Measurements from ENCODE around the gene CNDP1. TPM values are rescaled to one million over a fixed set of nuclear protein-coding genes. Genes with fewer than 3 reads are reported as not detected.
A peak's percentile ranks its signal among the peaks of the same experiment; 100 is the strongest.

The CNDP1 gene
- total RNA-seq, 1 experiment from 2014 or later: not detected

DNA sequence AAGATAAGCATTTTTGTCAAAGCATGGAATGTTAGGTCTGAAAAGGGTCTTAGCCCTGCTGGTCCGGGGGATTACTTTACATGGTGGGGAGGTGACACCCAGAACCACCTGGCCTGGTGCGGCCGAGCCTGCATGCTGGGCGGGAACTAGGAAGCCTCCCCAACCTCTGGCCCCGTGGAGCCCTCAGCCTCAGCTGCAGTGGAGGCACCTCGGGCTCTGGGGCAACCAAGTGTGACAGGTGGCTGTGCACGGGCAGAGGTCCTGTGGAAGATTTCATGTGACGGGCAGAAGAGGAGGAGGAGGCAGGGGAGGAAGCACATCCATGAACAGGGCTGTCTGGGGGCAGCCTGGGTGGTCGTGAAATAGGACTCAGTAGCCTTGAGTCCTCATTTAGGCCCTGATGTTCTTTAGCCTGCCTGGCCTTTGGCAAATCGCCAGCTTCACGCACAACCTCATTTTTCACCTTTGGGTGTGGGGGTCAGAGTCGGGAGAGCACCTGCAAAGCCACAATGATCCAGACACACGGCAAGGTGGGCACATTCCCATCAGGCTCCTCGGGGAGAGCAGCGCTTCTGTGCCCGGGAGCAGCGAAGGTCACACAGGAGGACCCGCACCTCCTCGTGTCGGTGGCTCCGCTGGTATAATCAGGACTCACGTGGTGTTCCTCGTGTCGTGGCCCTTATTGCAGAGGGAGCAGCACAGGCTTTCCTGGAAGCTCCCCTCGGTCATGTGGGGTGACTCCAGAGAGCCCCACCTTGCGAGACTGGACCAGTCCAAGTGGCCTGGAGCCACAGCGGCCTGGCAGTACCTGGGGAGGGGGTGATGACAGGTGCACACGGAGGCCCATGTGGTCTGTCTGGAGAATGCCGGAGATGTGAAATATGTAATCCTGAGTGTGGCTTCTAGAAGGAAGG is 24.2 kb upstream of the CNDP1 start:
- no TSS peak for BruUV-seq (replicated peaks)
- Mint-ChIP-seq H3K4me1 (ENCODE audit: insufficient read depth, unreplicated experiment) (no peaks in the 10 kb centered on the region), H3K4me3 (ENCODE audit: unreplicated experiment) (no peak overlapping the region), H3K27me3 (ENCODE audit: insufficient read depth, unreplicated experiment) (no peaks in the 10 kb centered on the region), H3K9me3 (ENCODE audit: unreplicated experiment) (no peaks in the 10 kb centered on the region), H3K36me3 (ENCODE audit: insufficient read depth, unreplicated experiment) (peaks cover 85% of the 10 kb centered on the region), H3K27ac (ENCODE audit: low read depth, unreplicated experiment) (no peak overlapping the region)
- ChIA-PET CTCF (interaction anchor here (1.1 kb wide), 1 partner anchor 38 kb away, joined by 3 read pairs; no protein-coding TSS in a partner anchor), POLR2A (interaction anchor here (0.6 kb wide), 1 partner anchor 436 kb away, joined by 4 read pairs; no protein-coding TSS in a partner anchor)
- intact Hi-C loops (cut with micrococcal nuclease): no loop called here
- TF ChIP-seq CTCF (IDR thresholded peaks at IDR 0.05; ENCODE audit: unreplicated experiment): no peak
- DNase-seq (ENCODE audit: unreplicated experiment): no peak

DNA sequence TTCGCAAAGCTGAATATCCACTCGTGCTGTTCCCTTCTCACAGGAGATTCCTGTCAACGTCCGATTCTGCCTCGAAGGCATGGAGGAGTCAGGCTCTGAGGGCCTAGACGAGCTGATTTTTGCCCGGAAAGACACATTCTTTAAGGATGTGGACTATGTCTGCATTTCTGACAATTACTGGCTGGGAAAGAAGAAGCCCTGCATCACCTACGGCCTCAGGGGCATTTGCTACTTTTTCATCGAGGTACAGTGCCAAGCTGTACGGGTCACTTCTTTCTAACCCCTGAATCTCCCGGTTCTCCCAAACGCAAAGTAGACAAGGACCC is 23.6 kb upstream of the CNDP1 start:
- H3K27me3 Mint-ChIP-seq (ENCODE audit: insufficient read depth, unreplicated experiment): no peaks in the 10 kb centered on the region
- no peaks in the 10 kb centered on the region for H3K4me1 Mint-ChIP-seq (ENCODE audit: insufficient read depth, unreplicated experiment)
- no peak for DNase-seq (ENCODE audit: unreplicated experiment)
- no peaks in the 10 kb centered on the region for H3K9me3 Mint-ChIP-seq (ENCODE audit: unreplicated experiment)
- no TSS peak for BruUV-seq (replicated peaks)
- peaks cover 85% of the 10 kb centered on the region for H3K36me3 Mint-ChIP-seq (ENCODE audit: insufficient read depth, unreplicated experiment)
- ChIA-PET CTCF (interaction anchor here (0.6 kb wide), 1 partner anchor 112 kb away, joined by 3 read pairs; no protein-coding TSS in a partner anchor), POLR2A (no interaction called here)
- intact Hi-C loops (cut with micrococcal nuclease): no loop called here
- no peak overlapping the region for H3K4me3 Mint-ChIP-seq (ENCODE audit: unreplicated experiment)
- no peak for TF ChIP-seq CTCF (IDR thresholded peaks at IDR 0.05; ENCODE audit: unreplicated experiment)
- H3K27ac Mint-ChIP-seq (ENCODE audit: low read depth, unreplicated experiment): no peak overlapping the region

- ChIA-PET POLR2A (no interaction called here), CTCF (interaction anchor here (0.7 kb wide), 1 partner anchor 158 kb away, joined by 3 read pairs; no protein-coding TSS in a partner anchor)
- H3K27me3 Mint-ChIP-seq (ENCODE audit: insufficient read depth, unreplicated experiment): no peaks in the 10 kb centered on the region
- H3K27ac Mint-ChIP-seq (ENCODE audit: low read depth, unreplicated experiment): no peak overlapping the region
- TF ChIP-seq CTCF (IDR thresholded peaks at IDR 0.05; ENCODE audit: unreplicated experiment): no peak
- intact Hi-C loops (cut with micrococcal nuclease): no loop called here
- no peak overlapping the region for H3K4me3 Mint-ChIP-seq (ENCODE audit: unreplicated experiment)
- peaks cover 86% of the 10 kb centered on the region for H3K36me3 Mint-ChIP-seq (ENCODE audit: insufficient read depth, unreplicated experiment)
- BruUV-seq (replicated peaks): no TSS peak
- H3K9me3 Mint-ChIP-seq (ENCODE audit: unreplicated experiment): no peaks in the 10 kb centered on the region
- no peaks in the 10 kb centered on the region for H3K4me1 Mint-ChIP-seq (ENCODE audit: insufficient read depth, unreplicated experiment)
- DNase-seq (ENCODE audit: unreplicated experiment): no peak
Measured at GRCh38 chr18:74511823-74512222, 22.5 kb upstream of the CNDP1 start.

DNA sequence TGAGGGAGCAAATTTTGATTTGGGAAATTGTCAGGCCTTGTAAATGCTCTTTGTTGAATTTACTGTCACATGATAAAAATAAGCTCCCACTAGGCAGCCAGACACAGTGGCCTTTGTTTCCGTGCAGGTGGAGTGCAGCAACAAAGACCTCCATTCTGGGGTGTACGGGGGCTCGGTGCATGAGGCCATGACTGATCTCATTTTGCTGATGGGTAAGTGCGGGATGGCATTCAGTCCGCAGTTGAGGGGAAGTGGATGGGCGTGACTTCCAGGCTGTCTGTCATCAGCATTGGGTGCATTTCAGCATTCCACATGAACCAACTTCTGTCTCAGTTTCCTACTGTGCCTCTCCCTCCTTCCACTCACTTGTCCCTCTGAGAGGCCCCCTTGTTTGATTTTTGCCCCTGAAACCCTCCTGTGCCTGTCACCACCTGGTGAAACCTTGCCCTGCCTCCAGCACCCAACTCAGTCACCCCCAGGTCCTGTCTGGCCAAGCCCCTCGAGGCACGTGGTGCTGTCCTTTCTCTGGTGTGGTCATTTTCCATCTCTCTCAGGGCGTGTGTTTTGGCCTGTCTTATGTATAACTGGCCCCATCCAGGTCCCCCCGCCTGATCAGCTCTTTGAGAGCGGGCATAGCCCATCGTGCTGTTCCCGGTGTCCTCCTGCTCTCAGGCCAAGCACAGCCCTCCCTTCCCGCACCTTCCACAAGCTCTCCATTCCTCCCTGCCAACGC is 21.8 kb upstream of the CNDP1 start:
- Mint-ChIP-seq H3K4me3 (ENCODE audit: unreplicated experiment) (no peak overlapping the region), H3K27ac (ENCODE audit: low read depth, unreplicated experiment) (peak overlapping the region; percentile 46), H3K27me3 (ENCODE audit: insufficient read depth, unreplicated experiment) (no peaks in the 10 kb centered on the region), H3K36me3 (ENCODE audit: insufficient read depth, unreplicated experiment) (peaks cover 86% of the 10 kb centered on the region), H3K4me1 (ENCODE audit: insufficient read depth, unreplicated experiment) (no peaks in the 10 kb centered on the region), H3K9me3 (ENCODE audit: unreplicated experiment) (no peaks in the 10 kb centered on the region)
- intact Hi-C loops (cut with micrococcal nuclease): no loop called here
- DNase-seq (ENCODE audit: unreplicated experiment): no peak
- POLR2A ChIA-PET: interaction anchor here (0.7 kb wide), 1 partner anchor 9 kb away, joined by 3 read pairs; no protein-coding TSS in a partner anchor
- CTCF ChIA-PET: interaction anchor here (0.6 to 1.0 kb wide), 4 partner anchors 10 to 159 kb away, joined by 3 to 5 read pairs (median 3); partner anchors contain the start of gene CNDP2
- no TSS peak for BruUV-seq (replicated peaks)
- no peak for TF ChIP-seq CTCF (IDR thresholded peaks at IDR 0.05; ENCODE audit: unreplicated experiment)

All from MCF 10A (cell line).